ENCODE measurements around the gene C2CD2.

Gene C2CD2

DNA sequence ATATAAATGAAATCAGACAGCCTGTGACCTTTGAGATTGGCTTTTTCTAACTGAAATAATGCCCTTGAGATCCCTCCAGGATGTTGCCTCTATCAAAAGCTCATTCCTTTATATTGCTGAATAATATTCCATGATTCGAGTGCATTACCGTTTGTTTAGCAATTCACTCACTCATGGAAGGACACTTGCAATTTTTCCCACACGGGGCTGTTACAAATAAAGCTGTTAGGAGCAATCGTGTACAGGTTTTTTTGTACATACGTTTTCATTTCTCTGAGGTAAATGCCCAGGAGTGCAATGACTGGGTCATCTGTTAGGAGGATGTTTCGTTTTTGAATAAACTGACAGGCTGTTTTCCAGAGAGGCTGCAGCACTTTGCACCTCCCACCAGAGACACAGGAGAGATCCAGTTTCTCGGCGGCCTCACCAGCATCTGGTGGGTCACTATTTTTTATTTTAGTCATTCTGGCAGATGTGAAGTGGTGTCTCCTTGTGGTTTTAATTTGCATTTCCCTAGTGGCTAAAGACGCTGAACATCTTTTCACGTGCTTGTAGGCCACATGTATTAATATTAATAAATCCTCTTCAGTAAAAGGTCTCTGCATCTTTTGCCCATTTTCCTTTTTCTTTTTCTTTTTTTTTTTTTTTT lies 85.6 kb downstream of the C2CD2 start:
- no peak for DNase-seq (ENCODE audit: low spot score)

DNA sequence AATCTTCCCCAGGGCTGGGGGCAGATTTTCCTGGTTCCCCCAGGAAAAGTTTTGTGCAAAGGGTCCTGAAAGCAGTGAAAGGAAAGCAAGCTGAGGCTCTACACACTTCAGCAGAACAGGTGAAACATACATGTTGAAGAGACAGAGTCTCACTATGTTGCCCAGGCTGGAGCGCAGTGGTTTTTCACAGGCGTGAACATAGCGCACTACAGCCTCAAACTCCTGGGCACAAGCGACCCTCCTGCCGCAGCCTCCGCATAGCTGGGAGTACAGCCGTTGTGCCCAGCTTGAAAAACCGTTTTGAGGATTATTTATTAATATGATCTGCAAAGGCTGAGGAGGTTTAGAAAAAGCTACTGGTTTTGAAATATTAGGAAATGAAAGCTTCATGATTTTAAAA lies 86.5 kb downstream of the C2CD2 start:
- DNase-seq (ENCODE audit: low spot score) = no peak

DNA sequence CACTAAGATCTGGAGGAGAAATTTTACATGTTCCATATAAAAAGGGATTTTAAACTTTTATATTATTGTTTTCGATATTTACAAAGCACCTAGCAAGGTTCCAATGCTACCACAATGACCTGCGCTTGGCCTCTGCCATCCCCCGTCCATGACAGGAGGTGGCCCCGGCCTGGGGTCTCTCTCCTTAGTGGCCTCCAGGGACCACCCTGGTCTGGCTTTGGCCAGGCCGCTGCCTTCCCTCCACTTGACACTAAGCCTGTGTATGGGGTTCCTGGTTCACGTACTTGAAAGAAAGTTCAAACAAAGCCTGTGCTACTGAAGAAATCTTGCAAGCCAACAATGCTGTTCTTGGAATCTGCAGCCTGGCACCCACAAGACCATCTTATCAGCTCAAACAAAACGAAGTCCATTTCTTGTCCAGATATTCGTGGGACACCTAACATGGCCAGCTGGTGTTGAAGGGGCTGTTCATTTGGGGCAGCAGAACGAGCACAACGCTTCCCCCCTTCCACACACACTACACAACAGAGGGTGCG lies 87.5 kb downstream of the C2CD2 start:
- DNase-seq (ENCODE audit: low spot score) = no peak

DNA sequence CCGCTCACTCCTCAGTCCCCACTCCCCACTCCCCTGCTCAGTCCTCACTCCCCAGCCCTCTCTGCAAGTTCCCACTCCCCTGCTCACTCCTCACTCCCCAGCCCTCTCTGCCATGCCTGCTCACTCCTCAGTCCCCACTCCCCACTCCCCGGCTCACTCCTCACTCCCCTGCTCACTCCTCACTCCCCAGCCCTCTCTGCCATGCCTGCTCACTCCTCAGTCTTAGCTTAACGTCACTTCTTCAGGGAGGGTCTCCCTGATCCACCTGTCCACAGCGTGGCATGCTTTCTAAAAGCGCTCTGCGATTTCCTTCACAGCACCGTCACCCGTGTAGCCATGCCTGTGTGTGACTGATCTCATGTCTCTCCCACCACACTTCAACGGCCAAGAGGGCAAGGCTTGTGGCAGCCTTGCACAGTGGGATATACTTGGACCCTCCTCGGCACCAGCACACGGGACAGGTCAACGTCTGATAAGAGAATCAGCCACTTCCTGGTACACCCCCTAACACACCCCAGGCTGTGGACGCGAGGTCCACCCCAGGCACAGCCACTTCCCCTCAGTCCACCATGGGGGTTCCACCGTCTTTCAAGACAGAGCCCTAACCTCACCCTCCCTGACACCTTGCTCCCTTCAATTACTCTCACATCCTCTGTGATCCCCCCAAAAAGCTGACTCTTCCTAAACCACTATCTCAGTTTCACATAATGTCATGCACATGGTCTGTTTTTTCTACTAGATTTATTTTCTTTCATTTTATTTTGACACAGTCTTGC lies 88.6 kb downstream of the C2CD2 start:
- no peak for DNase-seq (ENCODE audit: low spot score)

DNA sequence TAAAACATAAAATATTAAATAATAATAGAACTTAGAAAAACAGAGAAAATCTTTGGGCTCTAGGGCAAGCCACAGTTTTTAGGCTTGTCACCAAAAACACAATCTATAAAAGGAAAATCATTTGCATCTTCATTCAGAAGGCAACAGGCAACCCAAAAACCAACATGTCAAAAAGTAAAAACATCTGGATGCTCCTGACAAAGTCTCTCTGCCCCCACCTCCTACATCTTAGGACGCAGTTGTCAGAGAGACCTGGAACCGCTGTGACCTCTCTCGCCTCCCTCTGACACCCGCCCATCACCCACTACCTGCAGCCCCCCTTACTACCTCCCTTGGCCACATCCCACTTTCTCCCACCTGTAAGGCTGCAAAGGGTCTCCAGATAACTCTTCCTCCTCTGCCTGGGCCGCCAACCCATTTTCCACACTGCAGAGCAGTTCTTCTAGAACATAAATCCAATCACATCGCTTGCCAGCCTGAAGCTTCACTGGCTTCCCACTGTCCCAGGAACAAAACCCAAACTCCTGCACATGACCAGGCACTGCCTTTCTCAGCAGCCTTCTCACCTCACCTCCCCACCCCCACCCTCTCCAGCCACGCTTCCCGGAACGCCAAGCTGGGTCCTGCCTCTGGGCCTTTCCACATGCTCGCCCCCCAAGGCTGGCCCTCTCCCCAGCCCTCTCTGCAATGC lies 89.4 kb downstream of the C2CD2 start:
- DNase-seq (ENCODE audit: low spot score) = no peak

DNA sequence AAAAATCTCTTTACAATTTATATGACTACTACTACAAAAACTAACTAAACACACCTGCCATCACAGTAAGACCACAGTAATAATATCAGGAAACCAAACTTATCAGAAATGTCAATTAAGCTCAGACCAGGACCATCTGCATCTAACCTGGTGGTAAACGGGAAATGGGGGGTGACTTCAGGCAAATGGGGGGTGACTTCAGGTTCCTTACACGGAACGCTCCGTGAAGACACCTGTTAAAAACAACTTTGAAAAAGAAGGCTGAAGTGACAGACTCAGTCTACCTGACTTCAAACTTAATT lies 90.4 kb downstream of the C2CD2 start:
- no peak for DNase-seq (ENCODE audit: low spot score)

DNA sequence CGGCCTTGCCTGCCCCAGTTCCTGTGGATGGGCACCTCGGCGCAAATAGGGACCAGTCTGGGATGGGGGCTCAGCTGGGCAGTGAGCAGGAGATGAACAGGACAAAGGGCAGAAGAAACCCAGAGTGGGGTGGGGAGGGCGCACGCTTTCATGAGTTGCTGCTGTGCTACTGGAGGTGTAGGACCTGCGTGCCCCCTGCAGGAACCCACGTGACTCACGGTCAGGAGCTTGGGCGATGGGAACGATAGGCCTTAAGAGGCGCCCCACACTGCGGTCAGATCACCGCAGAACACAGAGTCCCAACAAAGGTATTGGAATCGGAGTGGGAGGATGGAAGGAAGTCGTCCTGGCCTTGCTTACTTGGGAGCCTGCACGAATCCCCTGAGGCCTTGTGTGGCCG lies 91.8 kb downstream of the C2CD2 start:
- no peak for DNase-seq (ENCODE audit: low spot score)

DNA sequence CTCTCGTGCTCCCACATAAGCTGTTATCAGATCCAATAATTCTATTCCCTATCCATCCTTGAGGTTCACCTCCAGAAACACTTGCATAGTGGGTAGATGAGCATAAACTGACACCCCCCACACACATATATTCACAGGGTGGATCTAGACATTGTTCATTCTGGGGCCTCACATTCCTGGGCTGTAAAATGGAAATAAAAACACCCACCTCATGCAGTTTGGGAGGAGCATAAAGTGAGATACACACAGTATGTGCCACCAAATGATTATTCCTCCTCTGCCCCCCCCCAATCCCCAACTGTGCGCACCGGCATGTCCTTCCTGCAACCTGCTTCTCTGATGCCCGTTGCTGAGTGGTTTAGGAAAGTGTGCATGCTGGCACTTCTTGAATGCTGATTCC lies 92.6 kb downstream of the C2CD2 start:
- DNase-seq (ENCODE audit: low spot score) = no peak

DNA sequence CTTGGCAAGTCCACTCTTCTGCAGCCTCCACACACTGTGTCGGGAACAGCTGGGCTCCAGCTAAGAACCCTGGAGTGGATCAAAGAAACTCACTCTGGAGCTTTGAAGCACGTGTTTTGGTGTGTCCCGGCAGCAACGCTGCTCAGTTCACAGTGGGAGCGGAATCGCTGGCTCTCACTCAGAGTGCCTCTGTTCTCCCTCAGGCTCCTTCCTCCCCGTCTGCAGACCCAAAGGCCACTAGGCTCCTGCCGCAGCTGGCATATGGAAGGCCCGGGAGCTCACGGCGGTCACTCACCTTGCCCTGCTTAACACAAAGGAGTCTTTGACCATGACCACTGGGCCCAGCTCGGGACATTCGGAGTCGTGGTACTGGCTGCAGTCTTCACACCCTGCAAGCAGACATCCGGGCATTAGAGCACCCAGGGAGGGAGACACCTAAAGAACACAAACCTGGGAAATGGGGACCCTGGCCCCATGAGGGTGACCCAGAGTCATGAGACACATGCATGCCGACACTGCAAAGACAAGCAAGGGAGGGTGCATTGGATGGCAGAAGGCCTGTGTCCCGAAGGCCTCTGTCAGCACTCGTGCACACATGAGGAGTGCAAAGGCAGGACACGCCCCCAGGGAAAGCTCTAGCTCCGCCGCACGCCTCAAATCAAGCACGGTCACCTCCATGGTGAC lies 94.4 kb downstream of the C2CD2 start:
- no peak for DNase-seq (ENCODE audit: low spot score)

DNA sequence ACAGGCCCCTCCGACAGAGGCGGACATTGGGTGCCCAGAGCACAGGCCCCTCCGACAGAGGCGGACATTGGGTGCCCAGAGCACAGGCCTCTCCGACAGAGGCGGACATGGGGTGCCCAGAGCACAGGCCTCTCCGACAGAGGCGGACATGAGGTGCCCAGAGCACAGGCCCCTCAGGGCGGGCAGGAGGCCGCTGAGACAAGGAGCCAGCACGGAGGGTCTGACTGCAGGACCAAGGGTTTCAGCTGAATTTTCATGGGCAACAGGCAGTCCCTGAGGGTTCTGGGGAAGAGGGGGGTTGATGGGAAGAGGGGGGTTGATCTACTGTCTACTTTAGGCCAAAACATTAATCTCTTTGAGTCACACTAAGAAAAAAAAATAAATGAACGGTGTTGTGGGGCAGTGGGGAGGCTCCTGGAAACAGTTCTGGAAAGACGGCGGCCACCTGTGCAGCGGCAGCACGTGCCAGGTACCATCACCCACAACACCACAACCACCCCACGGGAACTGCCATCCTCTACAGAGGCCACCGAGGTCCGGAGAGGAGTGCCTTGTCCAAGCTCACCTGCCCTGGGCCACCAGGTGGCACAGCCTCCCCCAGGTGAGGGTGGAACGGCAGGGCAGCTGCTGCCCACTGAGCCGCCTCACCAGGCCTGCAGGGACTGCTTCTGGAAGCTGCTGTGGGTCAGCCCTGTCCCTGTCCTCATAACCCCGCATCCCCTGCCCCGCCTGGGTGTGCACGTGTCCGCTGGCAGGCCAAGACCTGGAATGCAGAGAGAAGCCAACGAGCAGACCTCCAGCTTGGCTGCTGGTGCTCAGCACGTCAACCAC lies 95.1 kb downstream of the C2CD2 start:
- DNase-seq (ENCODE audit: low spot score) = no peak

DNA sequence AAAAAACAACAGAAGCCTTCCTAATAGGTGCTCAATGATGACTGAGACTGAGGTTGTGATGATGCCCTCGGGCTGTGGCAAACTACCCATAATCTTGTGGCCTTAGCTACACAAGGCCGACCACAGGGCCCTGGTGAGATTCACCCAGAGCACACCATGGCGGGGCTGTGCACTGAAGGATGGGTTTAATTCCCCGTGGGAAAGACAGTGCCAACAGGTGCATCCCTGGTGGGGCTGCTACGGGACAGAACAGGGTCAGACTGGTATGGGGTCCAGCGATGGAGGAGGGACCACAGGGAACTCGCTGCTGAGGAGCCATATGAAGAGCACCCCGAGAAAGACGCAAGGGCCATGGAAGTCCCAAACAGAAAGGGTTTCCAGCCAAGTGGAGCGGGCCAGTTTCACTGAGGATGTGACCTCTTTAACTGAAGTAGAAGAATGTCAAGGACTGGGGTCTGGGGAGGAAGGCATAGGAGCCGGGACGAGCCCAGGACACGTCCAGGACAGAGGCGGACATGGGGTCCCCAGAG lies 96.0 kb downstream of the C2CD2 start:
- DNase-seq (ENCODE audit: low spot score) = no peak

DNA sequence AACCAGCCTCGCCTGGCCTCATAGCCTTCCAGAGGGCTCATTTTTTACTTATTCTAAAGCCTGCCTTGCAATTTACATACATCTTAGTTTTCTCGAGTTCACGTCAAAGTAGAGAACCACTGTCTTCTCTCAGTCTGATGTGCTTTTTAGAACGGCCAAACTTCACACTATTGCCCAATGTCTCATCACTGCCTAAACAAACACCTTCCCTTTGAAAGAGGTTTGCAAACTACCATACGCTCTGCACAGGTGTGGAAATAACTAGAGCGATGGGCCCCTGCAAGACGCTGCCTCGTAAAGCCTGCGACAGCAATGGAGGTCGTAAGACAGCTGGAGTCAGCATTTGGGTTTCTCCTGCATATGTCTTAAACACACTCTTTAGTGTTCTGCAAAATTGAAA lies 97.2 kb downstream of the C2CD2 start:
- no peak for DNase-seq (ENCODE audit: low spot score)

DNA sequence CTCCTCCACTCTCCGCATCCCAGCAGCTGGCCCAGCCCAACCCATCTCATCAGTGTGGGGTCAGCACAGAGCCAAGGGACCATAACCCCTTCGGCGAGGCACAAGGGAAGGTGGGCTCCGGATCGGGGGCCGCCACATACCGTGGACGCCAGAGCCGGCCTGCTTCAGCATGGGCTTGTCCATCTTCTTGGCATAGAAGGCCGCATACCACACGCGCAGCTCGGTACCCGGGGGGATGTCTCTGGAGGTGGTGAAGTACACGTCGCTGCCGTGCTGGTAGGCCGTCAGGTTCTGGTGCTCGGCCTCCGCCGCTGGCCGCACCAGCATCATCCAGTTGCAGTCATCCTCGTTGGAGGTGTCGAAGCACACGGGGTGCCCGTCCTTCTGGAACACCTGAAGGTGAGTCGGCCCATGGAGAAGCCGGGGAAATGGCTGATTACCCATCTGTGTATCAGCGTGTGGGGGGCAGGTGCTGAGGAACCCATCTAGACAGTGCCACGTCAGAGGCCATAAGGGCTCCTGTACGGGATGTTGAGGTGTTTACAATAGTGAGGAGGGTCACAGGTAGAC lies 99.3 kb downstream of the C2CD2 start:
- no peak for DNase-seq (ENCODE audit: low spot score)

DNA sequence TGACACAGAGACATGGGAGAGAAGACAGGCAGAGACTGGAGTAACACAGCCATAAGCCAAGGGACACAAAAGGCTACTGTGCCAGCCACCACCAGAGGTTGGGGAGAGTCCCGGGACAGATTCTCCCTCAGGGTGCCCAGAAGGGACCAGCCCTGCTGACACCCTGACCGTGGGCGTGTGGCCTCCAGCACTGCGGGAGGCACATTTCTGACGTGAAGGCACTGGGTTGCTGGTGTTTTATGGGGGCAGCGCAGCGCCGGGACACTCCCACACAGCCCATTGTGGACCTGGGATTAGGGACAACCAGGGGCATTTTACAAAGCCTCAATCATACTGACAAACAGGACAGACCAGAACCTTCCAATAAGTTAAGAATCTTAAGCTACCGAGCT lies 100.9 kb downstream of the C2CD2 start:
- no peak for DNase-seq (ENCODE audit: low spot score)

DNA sequence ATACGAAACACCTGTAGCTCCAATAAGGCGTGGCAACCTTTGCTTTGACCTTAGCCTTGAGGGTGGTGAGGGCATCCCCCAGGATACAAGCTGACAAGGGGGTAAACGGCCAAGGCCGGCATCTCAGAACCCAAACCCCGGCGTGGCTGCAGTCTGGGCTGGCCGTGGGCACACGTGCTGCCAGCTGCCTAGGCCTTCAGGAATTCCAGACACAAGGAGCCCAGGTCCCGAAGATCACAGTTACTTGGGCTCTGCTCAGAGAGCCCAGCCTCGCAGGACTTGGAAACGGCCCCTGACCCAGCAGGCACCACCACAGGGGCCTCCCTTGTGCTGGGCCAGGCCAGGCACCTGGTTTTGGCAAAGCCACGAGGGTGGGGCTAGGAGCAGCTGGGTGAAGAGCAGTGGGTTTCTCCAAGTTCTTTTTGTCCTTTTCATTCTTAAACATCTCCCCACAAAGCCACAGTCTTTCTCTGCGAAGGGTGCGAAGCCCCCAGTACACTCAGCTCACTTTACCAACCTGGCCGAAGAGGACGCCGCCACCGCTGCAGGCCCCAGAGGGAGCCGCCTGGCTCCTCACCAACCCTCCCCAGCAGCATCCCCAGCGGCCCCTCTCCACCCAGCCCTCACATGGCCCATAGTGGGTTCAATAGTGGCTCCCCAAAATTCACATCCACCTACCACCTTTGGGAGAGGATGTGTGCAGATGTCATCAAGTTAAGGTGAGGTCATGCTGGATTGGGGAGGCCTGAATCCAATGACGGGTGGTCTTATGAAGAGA lies 101.5 kb downstream of the C2CD2 start:
- no peak for DNase-seq (ENCODE audit: low spot score)

DNA sequence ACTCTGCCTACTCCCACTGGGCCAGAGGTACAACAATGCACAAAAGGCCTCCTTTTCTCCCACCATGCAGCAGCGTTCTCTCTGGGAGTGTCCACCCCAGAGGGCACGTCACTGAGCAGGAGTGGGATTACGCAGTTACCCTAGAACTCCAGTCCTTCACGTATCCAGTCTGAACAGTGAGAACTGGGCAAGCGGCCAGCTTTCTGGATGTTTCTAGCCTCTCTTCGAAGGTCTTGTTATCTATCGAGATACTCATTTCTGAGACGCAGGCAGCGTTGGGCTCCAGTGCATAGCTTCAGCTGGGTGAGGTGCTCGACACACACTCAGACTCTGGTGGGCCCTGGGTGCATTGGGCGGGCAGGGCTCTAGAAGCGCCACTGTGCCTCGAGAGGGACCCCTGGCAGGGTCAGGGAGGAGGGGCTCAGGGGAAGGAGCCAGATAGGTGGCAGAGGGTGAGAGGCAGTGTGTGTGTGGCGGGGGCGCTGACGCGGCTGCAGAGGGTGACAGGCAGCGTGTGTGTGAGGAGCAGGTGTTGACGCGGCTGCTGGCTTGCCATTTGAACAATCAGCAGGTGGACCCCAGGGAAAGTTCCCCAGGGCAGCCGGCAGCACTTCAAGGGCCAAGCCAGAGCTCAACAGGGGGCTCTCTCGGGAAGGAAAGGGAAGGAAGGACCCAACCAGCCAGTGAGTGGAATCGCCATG lies 102.6 kb downstream of the C2CD2 start:
- no peak for DNase-seq (ENCODE audit: low spot score)

DNA sequence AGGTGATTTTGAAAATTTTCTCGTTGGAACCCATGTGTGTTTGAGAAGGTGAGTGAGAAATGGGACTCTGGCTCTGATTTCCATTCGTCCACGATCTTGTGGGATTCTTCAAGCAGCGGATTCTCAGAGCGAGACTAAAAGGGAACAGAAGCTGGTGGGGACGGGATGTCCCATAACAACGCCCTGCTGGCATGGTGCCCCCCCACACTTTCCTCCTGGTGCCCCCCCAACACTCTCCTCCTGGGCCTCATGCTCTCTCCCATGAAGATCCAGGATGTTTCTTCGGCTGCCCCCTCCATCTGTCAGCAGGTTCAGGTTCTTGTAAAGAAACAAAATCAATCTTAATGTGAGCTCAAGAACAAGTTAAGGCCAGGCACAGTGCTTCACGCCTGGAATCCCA lies 103.7 kb downstream of the C2CD2 start:
- no peak for DNase-seq (ENCODE audit: low spot score)

DNA sequence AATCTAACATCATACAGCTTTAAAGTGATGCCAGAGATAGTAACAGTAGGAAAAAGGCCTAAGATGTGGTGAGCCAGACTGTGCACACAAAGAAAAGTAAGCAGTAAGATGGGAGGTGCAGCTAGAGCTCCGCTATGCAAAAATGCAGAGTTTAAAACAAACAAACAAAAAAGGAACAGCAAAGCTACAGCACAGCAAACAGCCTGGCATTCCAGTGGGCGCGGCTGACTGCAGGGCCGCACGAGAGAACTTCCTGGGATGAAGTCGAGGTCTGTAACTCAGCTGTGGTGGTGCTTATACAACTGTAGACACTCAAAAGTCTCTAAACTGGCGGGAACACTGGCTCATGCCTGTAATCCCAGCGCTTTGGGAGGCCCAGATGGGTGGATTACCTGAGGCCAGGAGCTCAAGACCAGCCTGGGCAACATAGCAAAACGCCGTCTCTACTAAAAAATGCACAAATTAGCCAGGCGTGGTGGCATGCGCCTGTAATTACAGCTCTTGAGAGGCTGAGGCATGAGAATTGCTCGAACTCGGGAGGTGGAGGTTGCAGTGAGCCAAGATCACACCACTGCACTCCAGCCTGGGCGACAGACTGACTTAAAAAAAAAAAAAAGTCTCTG lies 104.7 kb downstream of the C2CD2 start:
- DNase-seq (ENCODE audit: low spot score) = no peak

DNA sequence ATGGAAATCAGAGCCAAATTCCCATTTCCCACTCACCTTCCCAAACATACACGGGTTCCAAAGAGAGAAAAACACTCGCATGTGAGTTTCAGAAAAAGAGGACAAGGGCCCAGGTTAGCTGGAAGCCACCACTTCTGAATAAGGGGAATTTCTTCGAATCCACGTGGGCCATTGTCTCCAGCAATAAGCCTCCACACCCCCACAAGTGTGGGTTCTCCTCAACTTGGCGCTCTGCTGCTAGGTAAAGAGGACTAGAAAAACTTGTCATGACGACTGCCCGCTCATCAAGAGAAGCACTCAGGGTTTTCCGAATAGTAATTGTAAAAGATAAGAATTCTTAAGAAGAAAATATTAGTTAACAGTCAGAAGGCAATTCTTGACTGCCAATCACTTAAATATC lies 105.3 kb downstream of the C2CD2 start:
- no peak for DNase-seq (ENCODE audit: low spot score)
